ENCODE data around the gene SLC7A8.

SLC7A8 gene

GRCh38 chr14:23093991-23094665 is 89.3 kb downstream of the SLC7A8 start:
- DNase-seq (ENCODE audit: low spot score), result no peak

GRCh38 chr14:23093526-23093925 is 89.9 kb downstream of the SLC7A8 start:
- no peak for DNase-seq (ENCODE audit: low spot score)

GRCh38 chr14:23093104-23093503 is 90.4 kb downstream of the SLC7A8 start:
- DNase-seq (ENCODE audit: low spot score), result no peak

GRCh38 chr14:23091294-23092225 is 91.9 kb downstream of the SLC7A8 start:
- no peak for DNase-seq (ENCODE audit: low spot score)

GRCh38 chr14:23090254-23090636 is 93.2 kb downstream of the SLC7A8 start:
- DNase-seq (ENCODE audit: low spot score), result no peak

- DNase-seq (ENCODE audit: low spot score), result no peak
Observed at GRCh38 chr14:23089498-23090253, 93.8 kb downstream of the SLC7A8 start.

GRCh38 chr14:23086565-23086964 is 96.9 kb downstream of the SLC7A8 start:
- DNase-seq (ENCODE audit: low spot score), result no peak

- peak; percentile 32 for DNase-seq (ENCODE audit: low spot score)
Observed at GRCh38 chr14:23085458-23085857, 98.0 kb downstream of the SLC7A8 start.

- DNase-seq (ENCODE audit: low spot score), result no peak
Observed at GRCh38 chr14:23080474-23080873, 103.0 kb downstream of the SLC7A8 start.

- DNase-seq (ENCODE audit: low spot score), result no peak
Observed at GRCh38 chr14:23079716-23080115, 103.7 kb downstream of the SLC7A8 start.

- DNase-seq (ENCODE audit: low spot score), result no peak
Observed at GRCh38 chr14:23078692-23079116, 104.8 kb downstream of the SLC7A8 start.

- DNase-seq (ENCODE audit: low spot score), result no peak
Observed at GRCh38 chr14:23077962-23078361, 105.5 kb downstream of the SLC7A8 start.

- DNase-seq (ENCODE audit: low spot score), result peak; percentile 33
Observed at GRCh38 chr14:23076785-23077408, 106.6 kb downstream of the SLC7A8 start.
